Activated CD4-positive, alpha-beta T cell treated with anti-CD3 and anti-CD28 coated beads for 24 hours (primary cell): ENCODE measurements around the gene HDC.

Source experiments
- DNase-seq, 2 donors: peaks; one replicate each; pipeline ENCODE4 v3.0.0-alpha.2; 2020; ENCODE audit warnings: low read depth in 2 of 2

Gene HDC

GRCh38 chr15:50265620-50266019, at the start of gene HDC:
Gene HDC (minus strand): TSS chr15:50265726. CDS start chr15:50265623, 103 bp downstream.
- no peak for DNase-seq

- DNase-seq, result no peak
Measured at GRCh38 chr15:50312636-50313035, 47.1 kb upstream of the HDC start.

DNA sequence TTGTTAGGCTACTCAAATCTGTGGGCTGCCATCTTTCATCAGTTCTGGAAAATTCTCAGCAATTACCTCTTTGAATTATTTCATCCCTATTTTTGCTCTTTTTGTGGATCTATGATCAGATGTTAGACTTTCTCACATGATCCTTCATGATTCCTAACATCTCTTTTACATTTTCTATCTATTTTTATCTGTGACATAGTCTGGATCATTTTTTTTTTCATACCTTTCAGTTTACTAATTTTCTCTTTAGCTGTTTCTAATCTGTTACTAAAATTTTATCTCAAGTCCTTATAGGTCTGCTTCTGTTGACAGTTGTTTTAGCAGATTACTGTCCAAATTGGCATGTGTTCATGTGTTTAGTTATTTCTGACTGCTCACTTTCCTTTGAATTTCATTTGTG, 42.3 kb upstream of the HDC start:
- DNase-seq, result no peak

DNA sequence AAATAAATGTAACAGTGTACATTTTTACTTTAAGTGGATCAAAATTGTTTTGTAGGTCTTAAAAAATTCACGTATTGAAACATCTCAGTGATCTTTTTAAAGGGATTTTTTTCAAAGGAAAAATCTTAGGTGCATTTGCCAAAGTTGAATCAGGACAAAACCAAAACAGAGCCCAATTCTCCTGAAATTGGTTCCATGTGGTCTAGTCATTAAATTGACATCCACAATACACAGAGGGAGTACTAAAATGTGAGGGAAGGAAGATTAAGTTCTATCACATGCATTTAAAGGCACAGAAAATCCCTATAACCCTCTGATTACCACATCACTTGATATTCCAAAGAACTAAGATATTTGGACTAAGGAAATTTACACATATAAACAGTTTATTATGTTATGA, 39.3 kb upstream of the HDC start:
- no peak for DNase-seq

DNA sequence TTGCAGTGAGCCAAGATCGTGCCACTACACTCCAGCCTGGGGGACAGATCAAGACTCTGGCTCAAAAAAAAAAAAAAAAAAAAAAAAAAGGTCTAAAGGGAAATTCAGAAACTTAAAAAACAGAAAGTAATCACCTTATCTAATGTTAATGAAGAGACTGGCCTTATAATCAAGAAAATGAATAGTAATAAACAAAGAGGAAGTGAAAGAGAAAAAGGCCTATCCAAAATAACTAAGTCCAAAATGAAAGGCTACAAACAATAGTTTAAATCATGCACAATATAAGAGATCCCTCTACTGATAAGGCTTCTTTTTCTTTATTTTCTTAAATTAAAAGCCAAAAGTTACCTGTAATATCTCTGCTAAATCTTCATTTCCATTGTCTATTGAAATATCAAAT, 37.1 kb upstream of the HDC start:
- DNase-seq, result no peak

DNA sequence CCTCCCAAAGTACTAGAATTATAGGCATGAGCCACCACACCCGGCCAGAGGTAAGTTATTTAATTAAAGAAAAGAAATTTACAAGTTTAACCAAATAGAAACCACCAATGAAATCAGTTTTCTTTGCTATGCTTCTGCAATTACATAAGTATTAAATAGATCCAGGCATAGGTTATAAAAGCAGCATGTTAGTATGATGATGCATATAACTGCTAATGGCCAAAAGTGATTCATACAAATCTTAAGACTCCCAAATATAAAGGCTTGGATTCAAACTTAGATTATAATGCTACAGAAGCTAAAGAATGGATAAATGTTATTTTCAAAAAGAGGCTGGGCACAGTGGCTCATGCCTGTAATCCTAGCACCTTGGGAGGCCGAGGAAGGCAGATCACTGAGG, 32.8 kb upstream of the HDC start:
- DNase-seq, result no peak

- DNase-seq, result no peak
Measured at GRCh38 chr15:50295966-50296365, 30.4 kb upstream of the HDC start.

DNA sequence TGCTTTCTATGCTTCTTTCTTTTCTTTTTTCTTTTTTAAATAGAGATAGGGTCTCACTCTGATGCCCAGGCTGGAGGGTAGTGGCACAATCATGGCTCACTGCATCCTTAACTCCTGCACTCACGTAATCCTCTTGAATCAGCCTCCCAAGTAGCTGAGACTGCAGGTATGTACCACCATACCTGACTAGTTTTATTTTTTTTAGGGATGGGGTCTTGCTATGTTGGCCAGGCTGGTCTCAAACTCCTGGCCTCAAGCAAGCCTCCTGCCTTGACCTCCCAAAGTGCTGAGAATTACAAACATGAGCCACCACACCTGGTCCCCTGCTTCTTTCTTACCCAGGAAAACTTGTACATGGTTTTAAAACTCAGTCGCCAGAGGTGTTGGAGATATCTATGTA, 24.2 kb upstream of the HDC start:
- no peak for DNase-seq

- DNase-seq, result no peak
Measured at GRCh38 chr15:50287324-50288116, 22.0 kb upstream of the HDC start.

- no peak for DNase-seq
Measured at GRCh38 chr15:50281427-50281826, 15.9 kb upstream of the HDC start.

DNA sequence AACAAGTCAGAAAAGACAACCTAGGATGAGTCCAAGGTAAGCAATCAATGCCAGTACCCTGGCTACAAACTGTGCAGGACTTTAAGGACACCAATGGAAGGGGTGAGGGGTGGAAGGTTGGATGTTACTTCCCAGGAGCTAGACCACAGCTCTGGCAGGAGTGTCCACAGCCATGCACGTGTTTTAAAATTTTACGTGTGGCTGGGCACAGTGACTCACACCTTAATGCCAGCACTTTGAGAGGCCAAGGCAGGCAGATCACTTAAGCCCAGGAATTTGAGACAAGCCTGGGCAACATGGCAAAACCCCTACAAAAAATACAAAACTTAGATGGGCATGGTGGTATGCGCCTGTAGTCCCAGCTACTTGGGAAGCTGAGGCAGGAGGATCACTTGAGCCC, 14.7 kb upstream of the HDC start:
- no peak for DNase-seq

DNA sequence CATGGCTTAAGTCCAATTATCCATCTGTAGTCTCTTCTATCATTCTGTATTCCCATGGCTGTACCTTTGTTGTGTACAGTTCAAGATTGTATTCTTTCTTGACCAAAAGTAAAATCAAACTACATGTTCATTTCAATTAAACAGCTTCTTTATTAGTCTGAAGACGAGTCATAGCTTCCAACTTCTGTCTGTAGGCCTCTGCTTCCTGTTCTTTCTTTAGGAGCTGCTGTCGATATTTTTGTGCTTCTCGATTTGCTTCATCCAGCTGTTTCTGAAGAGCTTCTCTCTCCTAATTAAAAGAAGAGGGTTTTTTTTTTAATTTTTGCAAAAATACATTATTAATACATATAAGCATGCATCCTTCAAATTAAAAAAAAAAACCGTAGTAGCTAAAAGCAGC, 13.0 kb upstream of the HDC start:
- no peak for DNase-seq

- DNase-seq, result no peak
Measured at GRCh38 chr15:50277370-50277769, 11.8 kb upstream of the HDC start.

- DNase-seq, result no peak
Measured at GRCh38 chr15:50275908-50276307, 10.4 kb upstream of the HDC start.

- no peak for DNase-seq
Measured at GRCh38 chr15:50275091-50275490, 9.6 kb upstream of the HDC start.

DNA sequence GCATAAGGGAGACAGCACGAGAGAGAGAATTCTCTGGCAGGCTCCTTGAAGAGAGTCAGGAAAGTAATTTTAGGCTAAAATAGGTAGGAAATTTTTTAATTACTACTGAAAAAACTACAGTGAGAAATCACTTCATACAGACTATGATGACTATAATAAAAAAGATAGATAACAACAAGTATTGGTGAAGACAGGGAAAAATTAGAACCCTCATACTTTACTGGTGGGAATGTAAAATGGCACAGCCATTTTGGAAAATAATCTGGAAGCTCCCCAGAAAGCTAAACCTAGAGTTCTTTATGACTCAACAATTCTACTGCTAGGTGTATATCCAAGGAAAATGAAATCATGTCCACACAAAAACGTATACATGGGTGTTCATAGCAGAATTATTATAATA, 2.1 kb upstream of the HDC start:
- DNase-seq, result no peak

- DNase-seq, result peak in 1 of 2 donors; percentile 28
Measured at GRCh38 chr15:50262533-50262932, 3.0 kb downstream of the HDC start.

DNA sequence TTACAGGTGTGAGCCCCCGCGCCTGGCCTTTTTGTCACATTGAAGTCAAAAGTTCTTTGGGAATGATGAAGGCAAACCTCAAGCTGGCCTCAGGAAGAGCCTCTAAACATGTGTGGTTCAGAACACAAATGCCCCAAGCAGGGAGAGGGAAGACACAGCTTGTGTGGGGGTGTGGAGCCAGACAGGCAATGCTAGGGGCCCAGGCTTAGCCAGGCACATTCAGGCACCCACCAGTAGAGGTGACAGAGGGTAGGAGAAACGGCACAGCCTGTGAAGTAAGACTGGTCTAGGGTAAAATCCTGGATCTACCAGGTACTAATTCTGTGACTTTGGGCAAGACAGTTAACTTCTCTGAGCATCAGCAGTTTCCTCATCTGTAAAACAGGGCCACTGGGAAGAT, 3.5 kb downstream of the HDC start:
- DNase-seq, result no peak

DNA sequence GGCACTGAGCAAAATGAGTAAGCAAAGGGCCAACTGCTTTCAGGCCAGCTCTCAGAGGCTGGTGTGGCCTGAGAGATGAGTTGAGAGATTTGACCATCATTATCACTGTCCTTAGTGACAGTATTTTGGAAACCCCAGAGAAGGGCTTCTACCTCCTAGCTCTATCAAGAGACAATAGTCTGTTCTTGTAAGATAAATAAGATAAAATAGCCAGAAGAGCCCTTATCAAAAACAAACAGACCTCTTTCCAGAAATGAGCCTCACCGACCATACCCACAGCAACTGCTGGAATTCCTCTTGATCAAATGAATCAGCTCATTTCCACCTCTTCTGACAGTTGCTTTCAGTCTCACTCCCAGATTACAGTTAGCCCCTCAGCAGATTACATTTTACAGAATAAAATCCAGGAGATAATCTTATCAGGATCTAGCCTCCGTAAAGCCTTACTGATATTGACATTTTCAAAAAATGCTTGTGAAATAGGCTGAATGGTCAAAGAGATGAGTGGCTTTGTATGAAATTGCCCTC, 4.5 kb downstream of the HDC start:
- no peak for DNase-seq

GRCh38 chr15:50259276-50259675, 6.2 kb downstream of the HDC start:
- no peak for DNase-seq

DNA sequence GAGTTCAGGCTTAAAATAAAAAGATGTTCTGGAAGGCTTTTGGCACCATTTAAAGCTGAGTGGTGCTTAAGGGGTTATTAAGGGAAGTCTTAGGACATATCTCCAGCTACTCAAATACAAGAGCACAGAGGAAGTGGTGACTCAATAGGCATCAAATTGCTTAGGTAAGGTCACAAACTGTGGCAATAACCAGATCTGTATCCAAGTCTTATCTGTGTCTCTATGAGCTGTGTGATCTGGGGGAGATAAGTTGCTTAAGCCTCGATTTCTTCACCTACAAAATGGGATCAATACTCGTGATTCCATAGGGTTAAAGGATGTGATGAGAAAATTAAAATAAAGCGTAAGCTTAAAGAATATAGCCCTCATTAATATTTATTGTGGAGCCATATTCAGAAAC, 7.6 kb downstream of the HDC start:
- no peak for DNase-seq

- DNase-seq, result no peak
Measured at GRCh38 chr15:50257332-50257731, 8.2 kb downstream of the HDC start.

DNA sequence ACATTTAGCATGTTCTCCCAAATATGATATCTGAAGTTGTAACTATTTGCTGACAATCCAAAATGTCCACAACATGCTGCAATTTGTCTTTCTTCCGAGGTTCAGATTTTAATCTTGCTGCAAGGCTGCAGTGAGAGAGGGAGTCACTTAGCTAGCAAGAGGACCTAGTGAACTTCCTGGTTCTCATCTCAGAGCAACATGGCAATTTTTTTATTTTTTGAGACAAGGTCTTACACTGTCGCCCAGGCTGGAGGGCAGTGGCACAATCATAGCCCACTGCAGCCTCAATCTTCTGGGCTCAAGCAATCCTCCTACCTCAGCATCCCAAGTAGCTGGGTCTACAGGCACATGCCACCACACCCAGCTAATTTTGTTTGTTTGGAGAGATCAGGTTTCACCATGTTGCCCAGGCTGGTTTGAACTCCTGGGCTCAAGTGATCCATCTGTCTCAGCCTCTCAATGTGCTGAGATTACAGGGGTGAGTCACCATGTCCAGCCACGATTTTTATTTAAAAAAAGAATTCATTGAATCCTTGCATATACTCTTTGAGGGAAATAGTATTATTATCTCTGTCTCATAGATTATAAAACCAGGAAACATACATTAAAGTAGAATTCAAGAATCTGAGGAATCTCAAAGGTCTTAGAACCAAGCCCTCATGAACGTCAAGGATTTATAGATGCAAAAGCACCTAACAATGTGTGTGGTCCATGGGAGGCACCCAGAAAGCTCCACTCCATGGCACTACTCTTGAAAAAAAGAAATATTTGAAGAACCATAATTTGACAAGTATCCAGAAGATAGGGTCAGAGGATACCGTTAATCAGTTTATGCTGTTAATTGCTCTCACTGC, 9.1 kb downstream of the HDC start:
- DNase-seq, result no peak
